Activated T-cell treated with anti-CD3 and anti-CD28 coated beads, Interleukin-2, amount 50 U/mL, for 24 hours (primary cell): ENCODE data around the gene ZC3H10.
A peak's percentile ranks its signal among the peaks of the same experiment; 100 is the strongest.
"Not testable (repeated sequence)": the region's sequence is repeated elsewhere in the genome, so short reads cannot be mapped to it uniquely, and the experiment has no call there.

Source experiments
- DNase-seq: peaks from one replicate; pipeline ENCODE4 v3.0.0-alpha.2; 2020
- H3K27ac Mint-ChIP-seq: 2 replicates; pipeline ENCODE4 v1.8.0; 2020; ENCODE audit warnings: mild to moderate bottlenecking, mixed read lengths
- H3K27me3 Mint-ChIP-seq: 2 replicates; pipeline ENCODE4 v1.8.0; 2020; ENCODE audit warnings: mixed read lengths
- H3K36me3 Mint-ChIP-seq: 2 replicates; pipeline ENCODE4 v1.8.0; 2020; ENCODE audit warnings: low read depth, mixed read lengths
- H3K4me1 Mint-ChIP-seq: 2 replicates; pipeline ENCODE4 v1.8.0; 2020; ENCODE audit warnings: low read depth, mixed read lengths
- H3K4me3 Mint-ChIP-seq: 2 replicates; pipeline ENCODE4 v1.8.0; 2020; ENCODE audit warnings: mild to moderate bottlenecking, moderate library complexity, mixed read lengths
- H3K9me3 Mint-ChIP-seq: 2 replicates; pipeline ENCODE4 v1.8.0; 2020; ENCODE audit warnings: mixed read lengths

Gene ZC3H10

GRCh38 chr12:56152756-56153677, 35.0 kb downstream of the ZC3H10 start:
- H3K4me1 Mint-ChIP-seq, result peaks cover 48% of the 10 kb centered on the region
- DNase-seq, result no peak
- no peaks in the 10 kb centered on the region for H3K27me3 Mint-ChIP-seq
- no peaks in the 10 kb centered on the region for H3K9me3 Mint-ChIP-seq
- H3K4me3 Mint-ChIP-seq, result peak overlapping the region; percentile 91
- peaks cover 37% of the 10 kb centered on the region for H3K36me3 Mint-ChIP-seq
- H3K27ac Mint-ChIP-seq, result peak overlapping the region; percentile 97

- H3K27me3 Mint-ChIP-seq, result no peaks in the 10 kb centered on the region
- no peak for DNase-seq
- no peak overlapping the region for H3K27ac Mint-ChIP-seq
- H3K4me3 Mint-ChIP-seq, result peak overlapping the region; percentile 91
- H3K9me3 Mint-ChIP-seq, result no peaks in the 10 kb centered on the region
- peaks cover 48% of the 10 kb centered on the region for H3K4me1 Mint-ChIP-seq
- peaks cover 44% of the 10 kb centered on the region for H3K36me3 Mint-ChIP-seq
Measured at GRCh38 chr12:56153678-56154065, 35.6 kb downstream of the ZC3H10 start.

- Mint-ChIP-seq H3K9me3 (no peaks in the 10 kb centered on the region), H3K36me3 (peaks cover 50% of the 10 kb centered on the region), H3K4me3 (no peak overlapping the region), H3K27me3 (no peaks in the 10 kb centered on the region), H3K27ac (no peak overlapping the region), H3K4me1 (peaks cover 52% of the 10 kb centered on the region)
- DNase-seq, result no peak
Measured at GRCh38 chr12:56154246-56154771, 36.2 kb downstream of the ZC3H10 start.

DNA sequence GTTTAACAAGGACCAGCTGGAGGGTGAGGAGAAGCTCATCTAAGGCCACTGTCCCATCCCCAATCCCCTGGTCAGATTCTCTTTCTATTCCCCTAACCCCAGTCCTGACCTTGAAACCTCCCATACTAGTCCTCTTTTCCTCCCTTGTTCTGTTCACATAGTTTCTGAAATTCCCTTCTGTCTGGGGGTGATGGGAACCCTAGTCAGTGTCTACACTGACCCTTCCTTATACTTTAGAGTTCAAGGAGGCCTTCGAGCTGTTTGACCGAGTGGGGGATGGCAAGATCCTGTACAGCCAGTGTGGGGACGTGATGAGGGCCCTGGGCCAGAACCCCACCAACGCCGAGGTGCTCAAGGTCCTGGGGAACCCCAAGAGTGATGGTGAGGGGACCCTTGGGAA, 36.8 kb downstream of the ZC3H10 start:
- Mint-ChIP-seq H3K4me3 (no peak overlapping the region), H3K36me3 (peaks cover 55% of the 10 kb centered on the region), H3K9me3 (no peaks in the 10 kb centered on the region), H3K4me1 (peaks cover 57% of the 10 kb centered on the region), H3K27me3 (no peaks in the 10 kb centered on the region), H3K27ac (peak overlapping the region; percentile 15)
- no peak for DNase-seq

DNA sequence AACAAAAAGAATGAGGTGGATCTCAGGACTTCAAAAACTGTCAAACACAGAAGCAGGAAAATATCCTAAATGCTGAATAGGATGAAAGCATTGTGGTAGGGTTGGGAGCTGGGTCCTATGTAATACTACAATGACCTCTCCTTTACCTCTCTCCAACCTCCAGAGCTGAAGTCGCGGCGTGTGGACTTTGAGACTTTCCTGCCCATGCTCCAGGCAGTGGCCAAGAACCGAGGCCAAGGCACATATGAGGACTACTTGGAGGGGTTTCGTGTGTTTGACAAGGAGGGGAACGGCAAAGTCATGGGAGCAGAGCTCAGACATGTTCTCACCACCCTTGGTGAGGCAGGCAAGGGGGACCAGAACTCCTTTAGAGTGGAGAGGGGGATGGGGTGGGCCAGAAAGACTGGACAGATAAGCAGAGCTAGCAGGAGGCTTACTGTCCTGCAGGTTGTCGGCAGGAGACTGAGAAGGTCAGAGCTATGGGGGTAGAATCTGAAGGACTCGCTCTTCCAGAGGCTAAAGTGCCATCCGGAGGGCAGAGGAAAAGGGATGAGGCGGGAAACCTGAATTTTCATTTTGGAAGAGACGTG, 37.3 kb downstream of the ZC3H10 start:
- no peak overlapping the region for H3K4me3 Mint-ChIP-seq
- H3K4me1 Mint-ChIP-seq, result peaks cover 59% of the 10 kb centered on the region
- H3K36me3 Mint-ChIP-seq, result peaks cover 61% of the 10 kb centered on the region
- H3K27ac Mint-ChIP-seq, result peak overlapping the region; percentile 15
- no peaks in the 10 kb centered on the region for H3K9me3 Mint-ChIP-seq
- no peak for DNase-seq
- no peaks in the 10 kb centered on the region for H3K27me3 Mint-ChIP-seq

DNA sequence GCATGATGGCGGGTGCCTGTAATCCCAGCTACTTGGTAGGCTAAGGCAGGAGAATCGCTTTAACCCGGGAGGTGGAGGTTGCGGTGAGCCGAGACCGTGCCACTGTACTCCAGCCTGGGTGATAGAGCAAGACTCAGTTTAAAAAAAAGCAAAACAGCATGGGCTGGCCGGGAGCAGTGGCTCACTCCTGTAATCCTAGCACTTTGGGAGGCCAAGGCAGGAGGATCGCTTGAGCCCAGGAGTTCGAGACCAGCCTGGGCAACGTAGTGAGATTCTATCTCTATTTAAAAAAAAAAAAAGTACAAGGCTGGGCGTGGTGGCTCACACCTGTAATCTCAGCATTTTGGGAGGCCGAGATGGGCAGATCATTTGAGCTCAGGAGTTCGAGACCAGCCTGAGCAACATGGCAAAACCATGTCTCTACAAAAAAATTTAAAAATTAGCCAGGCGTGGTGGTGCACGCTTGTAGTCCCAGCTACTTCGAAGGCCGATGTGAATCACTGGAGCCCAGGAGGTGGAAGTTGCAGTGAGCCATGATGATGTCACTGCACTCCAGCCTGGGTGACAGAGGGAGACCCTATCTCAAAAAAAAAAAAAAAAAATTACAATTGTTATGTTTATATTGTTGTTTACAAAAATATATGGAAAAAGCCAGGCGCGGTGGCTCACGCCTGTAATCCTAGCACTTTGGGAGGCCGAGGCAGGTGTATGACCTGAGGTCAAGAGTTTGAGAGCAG, 38.6 kb downstream of the ZC3H10 start:
- H3K9me3 Mint-ChIP-seq, H3K27me3 Mint-ChIP-seq, DNase-seq: not testable (repeated sequence)
- Mint-ChIP-seq H3K4me1 (peaks cover 58% of the 10 kb centered on the region), H3K27ac (peak overlapping the region; percentile 99), H3K4me3 (peak overlapping the region; percentile 99), H3K36me3 (peaks cover 73% of the 10 kb centered on the region)

DNA sequence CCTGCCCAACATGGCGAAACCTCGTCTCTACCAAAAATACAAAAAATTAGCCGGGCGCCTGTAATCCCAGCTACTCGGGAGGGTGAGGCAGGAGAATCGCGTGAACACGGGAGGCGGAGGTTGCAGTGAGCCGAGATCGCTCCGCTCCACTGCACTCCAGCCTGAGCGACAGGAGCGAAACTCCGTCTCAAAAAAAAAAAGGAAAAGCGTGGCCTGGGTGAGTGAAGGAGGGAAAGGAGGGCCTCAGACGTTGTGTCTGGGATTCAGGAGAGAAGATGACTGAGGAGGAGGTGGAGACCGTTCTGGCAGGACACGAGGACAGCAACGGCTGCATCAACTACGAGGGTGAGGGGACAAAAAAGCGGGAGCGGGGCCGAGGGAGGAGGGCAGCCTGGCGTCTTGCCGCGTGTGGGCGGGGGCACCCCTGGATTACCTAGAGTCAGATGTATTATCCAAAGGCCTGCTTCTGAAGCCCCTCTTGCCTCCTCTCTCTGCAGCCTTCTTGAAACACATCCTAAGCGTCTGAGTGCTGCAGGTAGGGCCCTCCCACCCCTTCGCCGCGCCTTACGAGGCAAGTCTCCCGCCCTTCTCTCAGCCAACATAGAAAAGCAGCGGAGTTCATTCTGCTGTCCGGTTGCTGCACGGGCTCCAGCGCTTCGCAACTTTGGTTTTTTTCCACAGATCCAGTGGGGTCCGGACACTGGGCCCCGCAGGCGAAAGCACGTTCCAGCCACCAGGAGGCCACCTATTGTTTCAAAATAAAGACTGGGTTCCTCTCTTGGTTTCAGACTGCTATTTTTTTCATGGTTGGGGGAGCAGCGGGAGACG, 39.3 kb downstream of the ZC3H10 start:
- H3K36me3 Mint-ChIP-seq, result peaks cover 75% of the 10 kb centered on the region
- no peaks in the 10 kb centered on the region for H3K9me3 Mint-ChIP-seq
- peak overlapping the region; percentile 99 for H3K4me3 Mint-ChIP-seq

GRCh38 chr12:56158029-56158925, 40.2 kb downstream of the ZC3H10 start, which contains the start of gene MYL6:
Gene MYL6 (plus strand): TSS chr12:56158359. CDS start chr12:56158402, 43 bp downstream.
- Mint-ChIP-seq H3K27ac (peak within 1 kb of the TSS; percentile 99), H3K9me3 (no peaks in the 10 kb centered on the region), H3K4me3 (peak within 1 kb of the TSS; percentile 99), H3K36me3 (peaks cover 82% of the 10 kb centered on the region), H3K4me1 (peaks cover 48% of the 10 kb centered on the region), H3K27me3 (no peaks in the 10 kb centered on the region)
- DNase-seq, result peak; percentile 86

More for the DNA sequence above, 39.3 kb downstream of the ZC3H10 start:
- Mint-ChIP-seq H3K4me1 (peaks cover 54% of the 10 kb centered on the region), H3K27ac (peak overlapping the region; percentile 99), H3K27me3 (no peaks in the 10 kb centered on the region)
- DNase-seq, result peak; percentile 74

DNA sequence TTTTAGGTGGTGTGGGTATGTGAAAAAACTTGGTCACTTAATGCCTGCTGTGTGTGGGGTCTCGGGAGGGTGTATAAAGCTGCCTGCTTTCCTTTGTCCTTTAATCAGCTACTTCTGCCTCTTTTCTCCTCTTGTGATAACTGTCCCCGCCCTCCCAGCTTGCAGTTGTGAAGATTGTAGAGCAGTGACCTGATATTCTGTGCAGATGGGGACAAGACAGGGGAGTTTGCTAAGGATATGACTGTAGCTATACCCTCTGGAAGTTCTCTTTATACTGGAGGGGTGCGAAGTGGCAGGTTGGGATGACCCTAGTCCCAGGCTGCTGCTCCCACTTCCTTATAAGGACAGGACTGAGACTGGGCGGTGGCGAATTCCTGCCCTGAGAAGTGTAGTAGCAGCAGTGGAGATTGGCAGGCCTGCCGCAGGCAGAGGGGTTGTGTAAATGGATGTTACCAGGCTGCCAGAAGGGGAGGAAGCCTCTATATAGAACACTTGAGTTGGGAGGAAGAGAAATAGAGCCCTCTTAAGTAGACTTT, 40.9 kb downstream of the ZC3H10 start:
- H3K4me1 Mint-ChIP-seq, result peaks cover 44% of the 10 kb centered on the region

GRCh38 chr12:56159482-56160192, 41.6 kb downstream of the ZC3H10 start:
- H3K36me3 Mint-ChIP-seq, result peaks cover 93% of the 10 kb centered on the region

More for the DNA sequence above, 40.9 kb downstream of the ZC3H10 start:
- no peak for DNase-seq
- Mint-ChIP-seq H3K36me3 (peaks cover 89% of the 10 kb centered on the region), H3K9me3 (no peaks in the 10 kb centered on the region), H3K27ac (peak overlapping the region; percentile 99), H3K4me3 (peak overlapping the region; percentile 99), H3K27me3 (no peaks in the 10 kb centered on the region)

GRCh38 chr12:56160193-56160763, 42.2 kb downstream of the ZC3H10 start:
- Mint-ChIP-seq H3K27me3 (no peaks in the 10 kb centered on the region), H3K27ac (peak overlapping the region; percentile 99), H3K36me3 (peaks cover 94% of the 10 kb centered on the region), H3K4me3 (peak overlapping the region; percentile 99), H3K4me1 (peaks cover 43% of the 10 kb centered on the region), H3K9me3 (no peaks in the 10 kb centered on the region)
- peak; percentile 69 for DNase-seq

More at GRCh38 chr12:56159482-56160192, 41.6 kb downstream of the ZC3H10 start:
- Mint-ChIP-seq H3K9me3 (no peaks in the 10 kb centered on the region), H3K27ac (peak overlapping the region; percentile 99), H3K4me3 (peak overlapping the region; percentile 99), H3K4me1 (peaks cover 43% of the 10 kb centered on the region), H3K27me3 (no peaks in the 10 kb centered on the region)
- DNase-seq, result no peak
